Keratinocyte (primary cell): ENCODE results near the gene GFRA4.

Experiments used
- EZH2 ChIP-seq: IDR thresholded peaks from one replicate; pipeline ENCODE4 v1.6.1; 2012; ENCODE audit warnings: inconsistent platforms, mild to moderate bottlenecking, low read length, moderate library complexity
- TF ChIP-seq, protein P1 (sequence below), 3 experiments: IDR thresholded peaks in 1 of 3; conservative IDR thresholded peaks in 1 of 3; optimal IDR thresholded peaks in 1 of 3; 2 replicates in 2 of 3; 3 replicates in 1 of 3; pipeline versions ENCODE3 to v1.5.1; 2011; ENCODE audit warnings: low read length in 3 of 3, mild to moderate bottlenecking in 3 of 3, moderate library complexity in 2 of 3, control low read depth in 1 of 3, inconsistent platforms in 1 of 3; ENCODE audit not compliant: insufficient read depth in 2 of 3; ENCODE audit errors: extremely low read depth in 1 of 3

DNA sequence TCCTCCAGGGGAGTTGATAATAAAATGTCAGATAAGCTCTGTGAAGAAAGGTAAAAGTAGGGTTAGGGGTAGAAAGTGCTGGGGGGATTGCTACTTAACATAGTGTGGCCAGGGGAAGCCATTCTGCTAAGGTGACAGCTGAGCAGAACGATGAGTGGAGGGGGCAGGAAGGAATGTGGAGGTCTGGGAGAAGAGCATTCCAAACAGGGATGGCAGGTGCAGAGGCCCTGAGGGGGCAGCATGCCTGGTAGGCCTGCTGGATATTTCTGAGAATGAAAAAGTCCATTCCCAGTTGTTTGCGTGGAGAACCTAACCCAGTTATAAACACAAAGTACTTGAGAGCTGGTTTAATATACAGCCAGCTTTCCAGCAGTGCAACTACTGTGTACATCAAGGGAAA is 9.3 kb downstream of the GFRA4 start:
- TF ChIP-seq, protein P1, sequence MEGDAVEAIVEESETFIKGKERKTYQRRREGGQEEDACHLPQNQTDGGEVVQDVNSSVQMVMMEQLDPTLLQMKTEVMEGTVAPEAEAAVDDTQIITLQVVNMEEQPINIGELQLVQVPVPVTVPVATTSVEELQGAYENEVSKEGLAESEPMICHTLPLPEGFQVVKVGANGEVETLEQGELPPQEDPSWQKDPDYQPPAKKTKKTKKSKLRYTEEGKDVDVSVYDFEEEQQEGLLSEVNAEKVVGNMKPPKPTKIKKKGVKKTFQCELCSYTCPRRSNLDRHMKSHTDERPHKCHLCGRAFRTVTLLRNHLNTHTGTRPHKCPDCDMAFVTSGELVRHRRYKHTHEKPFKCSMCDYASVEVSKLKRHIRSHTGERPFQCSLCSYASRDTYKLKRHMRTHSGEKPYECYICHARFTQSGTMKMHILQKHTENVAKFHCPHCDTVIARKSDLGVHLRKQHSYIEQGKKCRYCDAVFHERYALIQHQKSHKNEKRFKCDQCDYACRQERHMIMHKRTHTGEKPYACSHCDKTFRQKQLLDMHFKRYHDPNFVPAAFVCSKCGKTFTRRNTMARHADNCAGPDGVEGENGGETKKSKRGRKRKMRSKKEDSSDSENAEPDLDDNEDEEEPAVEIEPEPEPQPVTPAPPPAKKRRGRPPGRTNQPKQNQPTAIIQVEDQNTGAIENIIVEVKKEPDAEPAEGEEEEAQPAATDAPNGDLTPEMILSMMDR (optimal IDR thresholded peaks at IDR 0.05 in 1 of 3, IDR thresholded peaks at IDR 0.05 in 1 of 3, conservative IDR thresholded peaks at IDR 0.05 in 1 of 3; ENCODE audit: extremely low read depth in 1 of 3, insufficient read depth in 2 of 3, low read length in 3 of 3), result no peak
- TF ChIP-seq EZH2, result no peak
